RWPE1 (cell line): ENCODE results near the gene PYGL.

Source experiments
- CTCF ChIA-PET: fragments of 350-600 bp; sonication (Branson Sonifier 250); formaldehyde crosslinking; extraction: SDS; loops from one replicate; lab custom pipeline; 2021; lab: Yijun Ruan, JAX
- POLR2A ChIA-PET: fragments of 400-600 bp; formaldehyde crosslinking; extraction: SDS; loops from one replicate; lab custom pipeline; 2020; ENCODE audit warnings: antibody characterized with exemption; ENCODE audit not compliant: low non-redundant PET; lab: Yijun Ruan, JAX
- DNase-seq: peaks from one replicate; pipeline ENCODE4 v3.0.0; 2012; ENCODE audit warnings: low spot score
- H3K27ac ChIP-seq: fragments of 450-650 bp; 2 replicates; pipeline ENCODE4 v1.5.1; 2017
- TF ChIP-seq, protein P1 (sequence below): fragments of 450-650 bp; conservative IDR thresholded peaks from 2 replicates; pipeline ENCODE4 v1.5.1; 2017; ENCODE audit warnings: low read depth, mild to moderate bottlenecking

PYGL gene

DNA sequence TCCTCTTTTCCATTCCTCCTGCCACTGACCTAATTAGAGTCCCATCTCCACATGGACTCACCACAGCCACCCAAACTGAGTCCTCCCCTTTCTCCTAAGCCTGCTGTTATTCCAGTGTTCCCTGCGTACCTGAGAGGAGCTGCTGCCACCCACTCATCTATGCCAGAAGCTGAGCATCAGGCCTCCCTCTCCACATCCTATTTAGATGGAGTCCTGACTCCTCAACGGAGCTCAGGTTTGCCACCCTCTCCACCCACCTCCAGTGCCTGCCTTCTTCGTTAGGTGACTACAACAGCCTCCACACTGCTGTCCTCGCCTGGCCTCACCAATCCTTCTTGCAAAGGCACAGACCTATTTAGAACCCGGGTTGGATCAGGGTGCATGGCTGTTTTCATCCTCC lies 87.6 kb downstream of the PYGL start:
- TF ChIP-seq, protein P1, sequence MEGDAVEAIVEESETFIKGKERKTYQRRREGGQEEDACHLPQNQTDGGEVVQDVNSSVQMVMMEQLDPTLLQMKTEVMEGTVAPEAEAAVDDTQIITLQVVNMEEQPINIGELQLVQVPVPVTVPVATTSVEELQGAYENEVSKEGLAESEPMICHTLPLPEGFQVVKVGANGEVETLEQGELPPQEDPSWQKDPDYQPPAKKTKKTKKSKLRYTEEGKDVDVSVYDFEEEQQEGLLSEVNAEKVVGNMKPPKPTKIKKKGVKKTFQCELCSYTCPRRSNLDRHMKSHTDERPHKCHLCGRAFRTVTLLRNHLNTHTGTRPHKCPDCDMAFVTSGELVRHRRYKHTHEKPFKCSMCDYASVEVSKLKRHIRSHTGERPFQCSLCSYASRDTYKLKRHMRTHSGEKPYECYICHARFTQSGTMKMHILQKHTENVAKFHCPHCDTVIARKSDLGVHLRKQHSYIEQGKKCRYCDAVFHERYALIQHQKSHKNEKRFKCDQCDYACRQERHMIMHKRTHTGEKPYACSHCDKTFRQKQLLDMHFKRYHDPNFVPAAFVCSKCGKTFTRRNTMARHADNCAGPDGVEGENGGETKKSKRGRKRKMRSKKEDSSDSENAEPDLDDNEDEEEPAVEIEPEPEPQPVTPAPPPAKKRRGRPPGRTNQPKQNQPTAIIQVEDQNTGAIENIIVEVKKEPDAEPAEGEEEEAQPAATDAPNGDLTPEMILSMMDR, result no peak
- no peak for DNase-seq
- no peak overlapping the region for H3K27ac ChIP-seq
- ChIA-PET CTCF (interaction anchor here (0.6 kb wide), 1 partner anchor 276 kb away, joined by 3 read pairs; no protein-coding TSS in a partner anchor), POLR2A (no interaction called here)

DNA sequence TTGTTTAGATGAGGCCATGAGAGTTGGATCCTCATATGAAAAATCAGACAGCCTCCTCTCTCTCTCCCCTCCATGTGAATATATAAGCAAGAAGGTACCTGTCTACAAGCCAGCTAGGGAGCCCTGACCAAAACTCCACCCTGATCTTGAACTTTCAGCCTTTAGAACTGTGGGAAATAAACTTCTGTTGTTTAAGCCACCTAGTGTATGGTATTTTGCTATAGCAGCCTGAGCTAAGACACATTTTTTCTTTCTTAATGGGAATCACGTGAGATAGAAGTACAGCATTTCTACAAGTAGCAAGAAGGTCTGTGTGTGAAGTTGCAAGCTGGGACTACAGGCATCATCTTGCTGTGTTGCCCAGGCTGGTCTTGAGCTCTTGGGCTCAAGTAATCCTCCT lies 88.7 kb downstream of the PYGL start:
- CTCF ChIA-PET, result no interaction called here
- TF ChIP-seq, protein P1, result no peak
- POLR2A ChIA-PET, result no interaction called here
- DNase-seq, result no peak
- no peak overlapping the region for H3K27ac ChIP-seq
